NCI-H1417 (cell line): Measurements from ENCODE around the gene WDR5B.
"Not testable (repeated sequence)": the region's sequence is repeated elsewhere in the genome, so short reads cannot be mapped to it uniquely, and the experiment has no call there.

Source experiments
- DNase-seq, 3 experiments: peaks; one replicate each; lab custom pipeline; 2025; lab: John Stamatoyannopoulos, UW

Gene WDR5B

DNA sequence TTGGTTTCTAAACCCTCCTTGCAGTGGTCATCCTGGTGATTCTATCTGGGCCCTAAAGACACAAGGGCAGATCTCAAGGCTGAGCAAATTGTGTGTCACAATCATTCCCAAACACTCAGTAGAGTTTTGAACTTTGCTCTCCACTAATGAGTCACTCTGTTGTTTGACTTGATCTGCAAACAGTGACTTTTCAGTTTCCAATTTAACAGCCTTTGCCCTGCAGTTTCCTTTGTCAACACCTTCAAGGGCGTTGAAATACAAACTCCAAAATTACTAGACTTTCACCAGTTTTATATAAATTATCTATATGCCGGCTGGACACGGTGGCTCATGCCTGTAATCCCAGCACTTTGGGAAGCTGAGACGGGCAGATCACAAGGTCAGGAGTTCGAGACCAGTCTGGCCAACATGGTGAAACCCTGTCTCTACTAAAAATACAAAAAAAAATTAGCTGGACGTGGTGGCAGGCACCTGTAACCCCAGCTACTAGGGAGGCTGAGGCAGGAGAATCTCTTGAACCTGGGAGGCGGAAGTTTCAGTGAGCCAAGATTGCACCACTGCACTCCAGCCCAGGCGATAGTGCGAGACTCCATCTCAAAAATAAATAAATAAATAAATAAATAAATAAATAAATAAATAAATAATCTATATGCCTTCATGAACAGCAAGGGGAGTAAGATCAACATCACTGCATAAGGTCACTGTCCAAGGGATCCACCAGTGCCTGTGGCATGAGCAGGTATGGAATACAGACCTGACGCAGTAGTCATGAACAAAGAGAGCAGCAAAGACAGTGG is 50.1 kb downstream of the WDR5B start:
- DNase-seq: not testable (repeated sequence)

DNA sequence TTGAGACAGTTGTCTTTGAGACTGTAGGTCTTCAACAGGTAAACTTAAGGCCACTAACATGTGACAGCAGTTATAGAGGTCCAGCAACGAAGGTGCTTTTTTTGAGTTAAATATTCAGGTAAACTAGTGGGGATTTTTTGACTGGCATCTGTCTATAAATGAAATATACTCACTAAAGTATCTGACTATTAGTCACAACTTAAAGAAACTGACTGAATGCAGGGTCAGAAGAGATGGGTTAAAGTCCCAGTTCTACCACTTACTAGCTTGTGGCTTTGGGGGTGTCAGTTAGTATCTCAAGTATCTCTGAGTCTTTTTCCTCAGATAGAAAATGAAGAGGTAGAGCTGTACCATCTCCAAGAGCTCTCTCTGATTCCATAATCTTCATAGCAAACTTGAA is 50.8 kb downstream of the WDR5B start:
- no peak for DNase-seq

DNA sequence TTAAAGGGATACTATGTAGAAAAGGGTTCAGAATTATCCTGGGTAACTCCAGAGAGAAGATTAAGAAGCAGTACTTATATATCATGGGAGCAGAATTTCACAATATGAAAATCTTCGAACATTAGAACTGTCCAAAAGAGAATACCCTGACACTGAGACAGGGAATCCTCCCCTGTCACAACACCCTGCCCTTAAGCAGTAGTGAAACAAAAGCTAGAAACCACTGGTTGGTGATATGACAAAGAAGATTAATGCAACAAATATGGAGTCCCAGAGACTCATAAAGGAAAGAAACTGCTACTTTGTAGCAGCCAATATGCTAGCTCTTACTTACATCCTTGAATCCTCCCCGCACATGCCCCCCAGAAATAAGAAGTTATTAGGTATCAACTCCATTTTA is 51.4 kb downstream of the WDR5B start:
- no peak for DNase-seq
